Epithelial cell of alveolus of lung (primary cell): Measurements from ENCODE around the gene MOCS1. TPM values are rescaled to one million over a fixed set of nuclear protein-coding genes. Genes with fewer than 3 reads are reported as not detected.

Source experiments
- total RNA-seq: library from RNA; depleted of rRNA; stranded (reverse); fragments of >200 nt; gene quantifications from 2 replicates; pipeline ENCODE4 v1.2.1, GENCODE V29; 2015

Gene MOCS1
- 11.2 and 18.5 TPM in 2 replicates for total RNA-seq

GRCh38 chr6:39934131-39934757 lies at the start of gene MOCS1:
TSS of gene MOCS1 (minus strand) at chr6:39934462. CDS start at chr6:39934417, 45 bp downstream.

Other genes with a start within 250 kb of the MOCS1 start
- under 0.01 and 0.32 TPM in 2 replicates for gene KIF6, start 209.1 kb downstream of the MOCS1 start, total RNA-seq
- gene DAAM2, start 142.1 kb downstream of the MOCS1 start, total RNA-seq = 2.5 and 23.4 TPM in 2 replicates